SKM-1 treated with dmso at 0.1 percent for 144 hours (cell line): ENCODE data around the gene NDUFS2.
A peak's percentile ranks its signal among the peaks of the same experiment; 100 is the strongest.

Experiments used
- DNase-seq: peaks from one replicate; lab custom pipeline; 2025; ENCODE audit not compliant: unreplicated experiment; lab: John Stamatoyannopoulos, UW

NDUFS2 gene

GRCh38 chr1:161201836-161202712 is at the start of gene NDUFS2:
NDUFS2 (plus strand) TSS chr1:161202367; CDS start chr1:161202386, 19 bp downstream.
- peak; percentile 99 for DNase-seq

- peak; percentile 35 for DNase-seq
Observed at GRCh38 chr1:161153176-161153575, 49.0 kb upstream of the NDUFS2 start.

- peak; percentile 93 for DNase-seq
Observed at GRCh38 chr1:161153682-161154337, 48.4 kb upstream of the NDUFS2 start, which contains the start of gene UFC1. UFC1 (plus strand) TSS chr1:161153978; CDS start chr1:161153998, 20 bp downstream.

GRCh38 chr1:161157867-161158266 is 44.3 kb upstream of the NDUFS2 start:
- no peak for DNase-seq

- no peak for DNase-seq
Observed at GRCh38 chr1:161158316-161159010, 43.7 kb upstream of the NDUFS2 start.

GRCh38 chr1:161159087-161159912 is 42.9 kb upstream of the NDUFS2 start, which contains the start of gene USP21:
USP21 (plus strand) TSS chr1:161159500; CDS start chr1:161160641, 1,141 bp downstream.
- peak; percentile 94 for DNase-seq

- DNase-seq, result no peak
Observed at GRCh38 chr1:161159913-161160243, 42.3 kb upstream of the NDUFS2 start.

GRCh38 chr1:161160671-161161145 is 41.5 kb upstream of the NDUFS2 start:
- DNase-seq, result no peak

GRCh38 chr1:161161652-161162051 is 40.5 kb upstream of the NDUFS2 start:
- DNase-seq, result no peak

GRCh38 chr1:161162052-161162451 is 40.1 kb upstream of the NDUFS2 start:
- DNase-seq, result no peak

- DNase-seq, result no peak
Observed at GRCh38 chr1:161162806-161163205, 39.4 kb upstream of the NDUFS2 start.

- DNase-seq, result no peak
Observed at GRCh38 chr1:161163793-161164192, 38.4 kb upstream of the NDUFS2 start.

- no peak for DNase-seq
Observed at GRCh38 chr1:161164901-161165610, 37.1 kb upstream of the NDUFS2 start.

GRCh38 chr1:161165742-161166668 is 36.2 kb upstream of the NDUFS2 start, which contains the start of gene PPOX:
PPOX (plus strand) TSS chr1:161166426; CDS start chr1:161166848, 422 bp downstream.
- peak; percentile 100 for DNase-seq

- no peak for DNase-seq
Observed at GRCh38 chr1:161166669-161167548, 35.3 kb upstream of the NDUFS2 start.

- no peak for DNase-seq
Observed at GRCh38 chr1:161168906-161169305, 33.3 kb upstream of the NDUFS2 start.

GRCh38 chr1:161171191-161171590 is 31.0 kb upstream of the NDUFS2 start:
- DNase-seq, result no peak

GRCh38 chr1:161171696-161172095 is 30.5 kb upstream of the NDUFS2 start:
- DNase-seq, result no peak
